ENCODE measurements around the gene SIVA1.

SIVA1 gene

GRCh38 chr14:104752735-104753527 lies at the start of gene SIVA1:
SIVA1 (plus strand) TSS chr14:104753147; CDS start chr14:104753202, 55 bp downstream.
- peak; percentile 91 for DNase-seq

- no peak for DNase-seq
These were observed 49.7 kb upstream of the SIVA1 start for GRCh38 chr14:104703269-104703668.

GRCh38 chr14:104704252-104704651 lies 48.7 kb upstream of the SIVA1 start:
- DNase-seq, result no peak

- DNase-seq, result no peak
These were observed 47.5 kb upstream of the SIVA1 start for GRCh38 chr14:104705340-104706047.

- DNase-seq, result no peak
These were observed 46.0 kb upstream of the SIVA1 start for GRCh38 chr14:104706733-104707607.

- no peak for DNase-seq
These were observed 45.0 kb upstream of the SIVA1 start for GRCh38 chr14:104707608-104708595.

- no peak for DNase-seq
These were observed 44.2 kb upstream of the SIVA1 start for GRCh38 chr14:104708606-104709268.

- DNase-seq, result no peak
These were observed 43.4 kb upstream of the SIVA1 start for GRCh38 chr14:104709387-104710039.

GRCh38 chr14:104710071-104710735 lies 42.7 kb upstream of the SIVA1 start:
- no peak for DNase-seq

GRCh38 chr14:104712881-104713734 lies 39.8 kb upstream of the SIVA1 start:
- no peak for DNase-seq

- DNase-seq, result no peak
These were observed 38.9 kb upstream of the SIVA1 start for GRCh38 chr14:104714066-104714465.

- no peak for DNase-seq
These were observed 38.3 kb upstream of the SIVA1 start for GRCh38 chr14:104714681-104715080.

GRCh38 chr14:104715416-104715815 lies 37.5 kb upstream of the SIVA1 start:
- DNase-seq, result no peak

GRCh38 chr14:104715871-104716270 lies 37.1 kb upstream of the SIVA1 start:
- DNase-seq, result no peak

GRCh38 chr14:104717137-104717536 lies 35.8 kb upstream of the SIVA1 start:
- DNase-seq, result no peak

GRCh38 chr14:104717646-104718045 lies 35.3 kb upstream of the SIVA1 start:
- DNase-seq, result no peak

GRCh38 chr14:104718147-104718546 lies 34.8 kb upstream of the SIVA1 start:
- DNase-seq, result no peak

GRCh38 chr14:104718871-104719270 lies 34.1 kb upstream of the SIVA1 start:
- no peak for DNase-seq

- DNase-seq, result no peak
These were observed 33.6 kb upstream of the SIVA1 start for GRCh38 chr14:104719343-104719742.
